NCI-H2227 (cell line): ENCODE measurements around the gene AMER2.

Experiments
- DNase-seq: peaks from one replicate; lab custom pipeline; 2025; ENCODE audit not compliant: unreplicated experiment; lab: John Stamatoyannopoulos, UW

The AMER2 gene, protein sequence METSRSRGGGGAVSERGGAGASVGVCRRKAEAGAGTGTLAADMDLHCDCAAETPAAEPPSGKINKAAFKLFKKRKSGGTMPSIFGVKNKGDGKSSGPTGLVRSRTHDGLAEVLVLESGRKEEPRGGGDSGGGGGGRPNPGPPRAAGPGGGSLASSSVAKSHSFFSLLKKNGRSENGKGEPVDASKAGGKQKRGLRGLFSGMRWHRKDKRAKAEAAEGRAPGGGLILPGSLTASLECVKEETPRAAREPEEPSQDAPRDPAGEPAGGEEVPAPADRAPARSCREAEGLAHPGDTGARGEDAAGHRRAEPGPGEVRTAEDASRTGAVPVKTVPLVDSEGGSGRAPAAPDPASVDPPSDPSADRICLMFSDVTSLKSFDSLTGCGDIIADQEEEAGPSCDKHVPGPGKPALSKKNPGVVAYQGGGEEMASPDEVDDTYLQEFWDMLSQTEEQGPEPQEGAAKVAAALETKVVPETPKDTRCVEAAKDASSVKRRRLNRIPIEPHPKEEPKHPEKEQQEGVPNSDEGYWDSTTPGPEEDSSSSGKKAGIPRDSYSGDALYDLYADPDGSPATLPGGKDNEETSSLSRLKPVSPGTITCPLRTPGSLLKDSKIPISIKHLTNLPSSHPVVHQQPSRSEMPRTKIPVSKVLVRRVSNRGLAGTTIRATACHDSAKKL

GRCh38 chr13:25171517-25172302, at the start of gene AMER2:
Gene AMER2, minus strand, starts transcription at chr13:25172288. Its CDS starts 669 bp downstream, at chr13:25171619.
- DNase-seq: peak; percentile 66

DNA sequence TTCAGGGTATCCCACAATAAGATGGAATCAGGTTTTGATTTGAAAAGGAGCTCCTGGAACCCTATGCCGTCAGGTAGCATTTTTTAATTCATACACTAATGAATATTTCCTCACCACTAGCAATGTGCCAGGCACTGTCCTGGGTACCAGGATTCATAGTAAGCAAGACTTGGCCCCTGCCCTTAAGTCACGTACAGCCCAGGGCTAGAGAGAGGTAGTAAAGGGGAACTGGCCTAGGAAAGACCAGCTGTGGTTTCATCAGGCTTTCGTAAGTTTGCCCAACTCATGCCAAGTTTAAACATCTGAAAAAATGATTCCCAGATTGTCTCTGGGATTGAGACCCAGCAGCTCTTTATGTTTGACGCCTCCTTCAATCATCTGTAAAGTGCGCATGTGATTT, 45.9 kb upstream of the AMER2 start:
- no peak for DNase-seq

DNA sequence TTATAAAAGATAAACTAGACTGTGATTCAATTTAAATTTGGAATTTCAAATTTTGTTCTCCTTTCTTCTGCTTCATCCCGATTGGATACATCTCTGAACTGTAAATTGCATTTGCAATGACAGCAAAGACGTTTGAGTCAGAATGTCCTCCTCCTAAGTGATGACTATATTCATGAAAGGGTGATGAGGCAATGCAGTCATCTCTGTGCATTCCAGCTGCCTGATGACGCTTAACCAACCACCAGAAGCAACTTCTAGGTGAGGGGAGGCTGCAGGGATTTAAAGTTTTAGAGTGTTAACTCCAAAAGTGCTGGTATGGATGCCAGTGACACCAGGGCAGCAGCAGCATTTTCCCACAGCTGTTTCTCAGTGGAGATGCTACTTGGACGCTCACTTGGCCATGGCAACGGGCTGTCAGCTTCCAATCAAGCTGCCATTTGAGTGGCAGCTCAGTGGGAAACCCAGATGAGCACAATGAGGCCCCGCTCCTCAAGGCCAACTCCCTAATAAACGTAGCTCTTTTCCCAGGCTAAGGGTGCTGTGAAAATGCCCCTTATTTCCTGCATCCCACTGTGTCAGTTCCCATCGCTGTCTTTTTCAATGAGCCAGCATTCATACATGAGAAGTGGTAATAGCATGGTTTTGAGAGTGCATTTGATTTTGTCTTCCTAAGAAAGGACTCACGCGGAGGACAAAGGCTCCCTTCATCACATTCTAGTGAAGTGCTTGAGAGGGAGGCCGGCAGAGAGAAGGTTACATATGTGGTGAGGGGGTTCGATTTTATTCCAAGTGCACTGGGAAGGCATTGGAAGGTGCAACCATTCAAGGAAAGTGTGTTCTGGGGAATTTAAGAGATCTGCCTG, 45.2 kb upstream of the AMER2 start:
- DNase-seq: peak; percentile 41

DNA sequence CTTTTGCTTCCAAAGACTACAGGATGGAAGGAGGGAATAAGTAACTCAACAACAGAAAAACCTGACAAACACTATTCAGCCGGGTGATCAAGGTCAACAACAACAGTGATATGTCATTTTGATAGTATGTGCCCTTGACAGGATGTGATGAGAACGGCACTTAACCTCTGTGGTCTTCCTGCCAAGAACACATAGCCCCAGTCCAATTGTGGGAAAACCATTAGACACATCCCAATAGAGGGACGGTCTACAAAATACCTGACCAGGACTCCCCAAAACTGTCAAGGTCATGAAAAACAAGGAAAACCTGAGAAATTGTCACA, 43.1 kb upstream of the AMER2 start:
- no peak for DNase-seq

GRCh38 chr13:25214491-25215252, 42.6 kb upstream of the AMER2 start:
- no peak for DNase-seq

DNA sequence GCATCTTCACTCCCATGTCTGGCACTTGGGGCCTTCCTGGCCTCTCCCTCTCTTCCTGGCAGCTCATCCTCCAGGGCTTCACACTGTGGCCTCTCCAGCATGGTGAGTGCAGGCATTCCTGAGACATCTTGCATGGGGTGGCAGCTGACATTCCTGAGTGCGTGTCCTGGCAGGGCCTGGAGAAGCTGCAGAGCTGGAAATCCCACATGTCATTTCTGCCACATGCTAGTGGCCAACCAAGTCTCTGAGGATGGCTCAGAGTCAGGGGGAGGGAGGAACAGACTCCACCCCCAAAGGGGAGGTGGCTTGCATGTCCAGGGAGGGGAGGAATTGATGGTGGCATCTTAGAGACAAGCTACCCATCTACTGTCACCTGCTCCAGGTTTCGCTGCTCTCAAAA, 41.6 kb upstream of the AMER2 start:
- DNase-seq: no peak

DNA sequence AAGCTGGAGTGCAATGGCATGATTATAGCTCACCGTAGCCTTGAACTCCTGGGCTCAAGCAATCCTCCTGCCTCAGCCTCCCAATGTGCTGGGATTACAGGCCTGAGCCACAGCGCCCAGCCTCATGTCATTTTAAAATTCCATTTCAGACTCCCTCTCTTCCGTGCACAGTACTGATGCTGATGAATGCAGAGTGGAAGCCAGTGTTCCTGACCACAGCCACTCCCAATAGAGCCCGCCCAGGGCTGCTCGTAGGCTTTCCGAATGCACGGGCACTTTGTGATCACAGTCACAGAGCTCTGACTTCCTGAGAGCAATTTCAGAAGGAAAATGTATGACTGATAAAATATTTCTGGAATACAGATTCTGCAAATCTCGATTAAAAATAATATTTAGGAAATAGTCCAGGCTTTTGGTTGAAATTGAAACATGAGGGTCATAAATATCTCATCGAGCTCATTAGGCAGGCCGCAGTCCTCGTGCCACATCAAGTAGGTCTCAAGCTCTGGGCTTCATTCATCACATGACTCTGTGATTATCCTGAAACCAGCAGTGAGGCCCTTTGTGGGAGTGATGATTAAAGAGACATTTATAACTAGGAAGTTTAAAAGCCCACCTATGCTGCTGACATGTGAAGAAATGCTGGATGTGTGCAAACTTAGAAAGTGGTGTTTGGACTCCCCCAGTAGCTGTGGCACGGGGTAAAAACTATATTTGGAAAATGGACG, 38.9 kb upstream of the AMER2 start:
- DNase-seq: no peak

DNA sequence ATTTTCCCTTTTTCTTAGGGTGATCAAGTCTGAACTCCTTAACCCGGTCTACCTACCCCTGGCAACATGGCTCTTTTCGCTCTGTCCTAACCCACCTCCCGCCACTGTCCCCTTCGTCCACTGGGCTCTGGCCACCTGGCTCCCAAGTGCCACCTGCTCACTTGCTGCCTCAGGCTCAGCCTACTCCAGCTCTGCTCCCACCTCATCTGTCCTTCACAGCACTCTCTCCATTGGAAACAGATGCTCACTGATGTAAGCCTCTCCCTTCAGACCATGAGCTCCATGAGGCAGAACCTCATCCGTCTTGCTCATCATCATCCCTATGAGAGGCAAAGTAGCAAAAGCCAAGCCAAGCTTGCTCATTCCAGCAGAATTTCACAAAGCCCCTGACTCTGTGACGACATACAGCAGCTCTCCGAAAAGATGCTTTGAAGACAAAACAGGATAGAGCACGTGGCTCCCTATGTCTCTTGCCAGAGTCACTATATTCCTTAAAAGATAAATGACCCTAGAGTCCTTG, 35.3 kb upstream of the AMER2 start:
- no peak for DNase-seq

- no peak for DNase-seq
These were observed 32.8 kb upstream of the AMER2 start for GRCh38 chr13:25204863-25205262.

DNA sequence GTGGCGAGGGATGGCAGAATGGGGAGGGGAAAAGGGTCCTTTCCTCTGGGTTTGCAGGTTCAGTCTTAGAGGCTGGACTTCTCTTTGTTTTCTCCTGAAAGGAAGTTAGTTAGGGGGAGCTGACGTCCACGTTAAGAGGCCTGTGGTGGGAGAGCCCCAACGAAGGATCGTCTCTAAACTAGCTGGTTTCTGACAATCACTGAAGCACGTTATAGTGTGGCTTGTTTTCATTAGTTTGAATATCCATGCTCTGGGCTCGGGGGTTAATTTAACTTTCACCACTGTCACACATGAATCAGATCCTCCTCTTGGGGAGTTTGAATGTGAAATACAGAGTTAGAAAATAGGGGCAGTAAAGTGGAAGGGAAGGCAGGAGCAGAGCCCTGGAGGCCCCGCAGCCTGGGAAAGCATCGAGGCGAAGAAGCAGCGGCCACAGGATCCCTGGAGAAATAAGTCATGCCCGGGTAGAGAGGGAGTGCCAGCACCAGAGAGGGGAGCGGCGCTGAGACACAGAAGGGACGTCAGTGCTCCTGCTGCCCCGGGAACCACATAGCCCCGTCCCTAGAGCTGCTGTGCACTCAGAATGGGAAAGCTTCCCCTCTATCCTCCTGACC, 31.1 kb upstream of the AMER2 start:
- no peak for DNase-seq

GRCh38 chr13:25200783-25201182, 28.7 kb upstream of the AMER2 start:
- DNase-seq: no peak

- no peak for DNase-seq
These were observed 26.6 kb upstream of the AMER2 start for GRCh38 chr13:25198647-25199046.

DNA sequence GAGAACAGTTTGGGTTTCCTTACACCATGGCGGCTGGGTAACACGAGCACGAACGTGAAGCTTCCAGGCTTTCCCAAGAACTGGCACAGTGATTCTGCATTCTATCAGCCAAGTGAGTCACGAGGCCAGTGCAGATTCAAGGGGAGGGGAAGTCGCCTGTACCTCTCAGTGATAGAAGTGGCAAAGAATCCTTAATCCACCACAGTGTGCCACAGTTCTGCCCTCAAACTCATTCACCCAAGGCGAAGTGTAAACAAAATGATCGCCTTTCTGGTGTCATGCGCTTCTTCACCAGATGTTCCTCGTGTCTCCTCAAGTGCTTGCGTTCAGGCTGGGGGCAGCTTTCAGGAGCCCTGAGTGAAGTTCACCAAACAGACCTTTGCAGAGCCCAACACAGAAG, 24.9 kb upstream of the AMER2 start:
- DNase-seq: no peak

DNA sequence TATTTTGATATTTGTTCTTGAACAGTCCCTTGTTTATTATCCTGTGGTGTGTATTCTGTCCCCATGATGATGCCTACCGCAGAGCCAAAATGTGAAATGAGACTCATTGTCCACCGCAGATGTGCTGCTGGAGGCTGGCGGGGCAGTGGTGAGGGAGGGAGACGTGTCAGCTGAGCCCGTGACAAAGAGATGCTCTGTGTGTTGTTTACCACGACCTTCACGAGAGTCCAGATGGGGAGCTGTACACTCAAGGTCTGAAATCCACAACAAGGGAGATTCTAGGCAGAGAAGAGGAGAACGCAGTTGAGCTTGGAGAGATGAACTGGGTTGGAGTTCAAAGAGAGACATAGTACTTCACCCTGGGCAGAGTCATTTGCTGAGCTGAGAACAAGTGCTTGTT, 20.8 kb upstream of the AMER2 start:
- DNase-seq: no peak

DNA sequence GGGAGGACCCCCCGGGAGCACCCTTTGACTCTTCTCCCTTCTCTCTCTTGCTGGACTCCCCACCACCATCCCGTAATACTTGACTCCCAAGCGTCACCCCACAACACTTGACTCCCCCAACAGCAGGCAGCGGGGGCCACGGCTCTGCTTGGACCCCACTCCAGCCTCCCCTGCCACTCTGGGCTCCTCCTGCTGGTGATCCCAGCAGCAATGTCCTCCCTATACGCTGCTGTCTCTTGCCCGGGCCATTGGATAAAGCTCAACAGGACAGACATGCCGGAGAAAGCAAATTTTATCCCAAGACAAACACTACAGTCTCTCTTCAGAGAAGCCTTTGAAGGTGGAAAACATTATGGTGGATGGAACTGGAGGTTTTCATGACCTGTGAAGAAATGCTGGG, 20.4 kb upstream of the AMER2 start:
- DNase-seq: no peak

- DNase-seq: no peak
These were observed 20.0 kb upstream of the AMER2 start for GRCh38 chr13:25192052-25192451.

GRCh38 chr13:25190771-25191170, 18.7 kb upstream of the AMER2 start:
- DNase-seq: no peak

DNA sequence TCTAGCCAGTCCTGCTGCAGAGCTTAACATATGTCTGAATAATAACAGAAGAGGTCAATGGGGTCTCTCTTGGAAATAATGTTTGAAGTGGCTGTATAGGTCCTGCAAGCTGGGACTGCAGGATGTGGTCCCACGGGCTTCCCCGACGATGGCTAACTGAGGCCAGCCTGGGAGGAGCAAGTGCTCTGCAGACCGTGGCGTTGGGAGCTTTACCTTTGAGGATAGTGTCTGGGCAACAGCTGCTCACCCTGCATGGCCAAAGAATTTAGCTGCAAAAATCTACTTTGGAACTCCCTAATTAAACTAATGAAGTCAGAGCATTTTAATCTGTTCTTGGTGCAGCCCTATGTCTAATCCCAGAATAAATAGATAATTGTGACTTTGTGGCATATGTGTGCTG, 18.2 kb upstream of the AMER2 start:
- no peak for DNase-seq

DNA sequence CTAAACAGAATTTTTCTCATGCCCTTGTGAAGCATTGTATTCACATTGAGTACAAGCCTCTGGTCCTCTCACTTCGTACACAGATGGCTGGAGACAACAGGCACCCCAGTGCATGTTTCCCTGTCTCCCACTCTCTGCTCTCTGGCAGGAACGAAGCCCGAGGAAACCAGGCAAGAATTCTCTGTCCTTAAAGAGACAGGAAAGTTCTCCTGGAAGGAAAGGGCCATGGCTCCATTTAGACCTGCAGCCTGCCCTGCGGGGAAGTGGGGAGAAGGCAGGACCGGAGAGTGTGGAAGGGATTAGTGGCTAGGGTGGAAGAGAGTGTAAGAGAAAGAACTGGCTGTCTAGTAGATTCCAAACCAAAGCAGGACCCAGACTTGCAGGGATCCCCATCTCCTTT, 15.5 kb upstream of the AMER2 start:
- no peak for DNase-seq
